ENCODE measurements around the gene PITX2. TPM values are rescaled to one million over a fixed set of nuclear protein-coding genes. Genes with fewer than 3 reads are reported as not detected.

Gene PITX2
- total RNA-seq, 1 donor from 2014 or later, result not detected

GRCh38 chr4:110666030-110666429, 43.2 kb upstream of the PITX2 start:
- H3K27me3 Mint-ChIP-seq (ENCODE audit: unreplicated experiment), result peaks cover 3% of the 10 kb centered on the region
- no peaks in the 10 kb centered on the region for H3K36me3 Mint-ChIP-seq (ENCODE audit: unreplicated experiment)
- H3K4me1 Mint-ChIP-seq (ENCODE audit: unreplicated experiment), result no peaks in the 10 kb centered on the region
- H3K27ac Mint-ChIP-seq (ENCODE audit: unreplicated experiment), result no peak overlapping the region
- no peak for TF ChIP-seq CTCF (IDR thresholded peaks at IDR 0.05)
- no peak overlapping the region for H3K4me3 Mint-ChIP-seq (ENCODE audit: unreplicated experiment)
- H3K9me3 Mint-ChIP-seq (ENCODE audit: unreplicated experiment), result no peaks in the 10 kb centered on the region
- no peak for DNase-seq (ENCODE audit: extremely low spot score, unreplicated experiment)

DNA sequence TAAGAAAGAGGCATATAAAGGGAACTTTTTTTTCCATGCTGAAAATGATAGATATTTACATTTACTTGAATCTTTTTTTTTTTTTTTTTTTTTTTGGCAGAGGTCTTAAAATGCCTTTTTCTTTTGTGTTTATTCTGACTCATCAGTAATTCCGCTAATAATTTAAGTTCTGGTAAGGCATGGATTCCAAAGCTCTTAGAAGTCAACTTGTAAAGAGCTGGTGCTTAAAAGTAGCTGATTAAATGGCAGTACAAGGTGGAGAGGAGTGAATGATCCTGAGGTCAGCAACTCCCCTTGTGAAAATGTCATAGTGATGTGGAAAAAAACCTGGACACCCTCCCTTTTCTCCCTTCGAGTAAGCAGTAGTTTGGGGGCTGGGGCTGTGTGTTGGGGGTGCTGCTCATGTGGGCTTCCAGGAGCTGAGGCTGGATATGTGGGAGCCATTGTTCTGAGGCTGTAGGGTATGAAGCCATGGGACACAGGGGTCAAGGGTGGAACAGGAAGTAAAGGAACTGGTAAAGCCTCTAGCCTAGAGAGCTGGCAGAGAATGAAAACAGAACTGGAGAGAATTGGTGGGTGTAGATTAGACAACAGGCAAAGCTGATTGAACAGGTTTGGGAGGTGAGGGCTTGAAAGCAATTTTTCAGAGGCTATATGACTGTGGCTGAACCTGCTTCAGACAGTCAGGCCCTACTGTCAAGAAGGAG, 41.0 kb upstream of the PITX2 start:
- Mint-ChIP-seq H3K4me3 (ENCODE audit: unreplicated experiment) (no peak overlapping the region), H3K9me3 (ENCODE audit: unreplicated experiment) (no peaks in the 10 kb centered on the region), H3K4me1 (ENCODE audit: unreplicated experiment) (no peaks in the 10 kb centered on the region), H3K27me3 (ENCODE audit: unreplicated experiment) (peaks cover 3% of the 10 kb centered on the region), H3K36me3 (ENCODE audit: unreplicated experiment) (no peaks in the 10 kb centered on the region), H3K27ac (ENCODE audit: unreplicated experiment) (no peak overlapping the region)
- no peak for DNase-seq (ENCODE audit: extremely low spot score, unreplicated experiment)
- TF ChIP-seq CTCF (IDR thresholded peaks at IDR 0.05), result no peak

DNA sequence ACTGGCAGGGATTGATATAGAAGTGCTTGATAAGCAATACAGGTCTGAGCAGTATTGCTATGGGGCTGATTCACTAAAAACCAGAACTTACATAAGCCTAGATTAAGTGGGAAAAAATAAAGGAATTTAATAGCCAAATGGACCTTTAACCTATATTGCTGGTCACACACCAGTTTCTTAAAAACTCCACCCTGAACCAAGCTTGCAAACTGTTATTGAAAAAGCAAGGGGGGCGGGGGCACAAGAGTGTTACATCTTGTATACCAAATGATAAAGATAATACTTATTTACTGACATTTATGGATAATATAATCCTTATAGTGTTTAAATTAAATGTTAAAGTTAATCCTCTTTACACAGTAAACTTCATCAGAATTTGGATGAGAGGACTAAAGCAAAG, 40.3 kb upstream of the PITX2 start:
- peaks cover 3% of the 10 kb centered on the region for H3K27me3 Mint-ChIP-seq (ENCODE audit: unreplicated experiment)
- H3K9me3 Mint-ChIP-seq (ENCODE audit: unreplicated experiment), result no peaks in the 10 kb centered on the region
- no peak for DNase-seq (ENCODE audit: extremely low spot score, unreplicated experiment)
- H3K36me3 Mint-ChIP-seq (ENCODE audit: unreplicated experiment), result no peaks in the 10 kb centered on the region
- no peak overlapping the region for H3K27ac Mint-ChIP-seq (ENCODE audit: unreplicated experiment)
- no peak overlapping the region for H3K4me3 Mint-ChIP-seq (ENCODE audit: unreplicated experiment)
- H3K4me1 Mint-ChIP-seq (ENCODE audit: unreplicated experiment), result no peaks in the 10 kb centered on the region
- TF ChIP-seq CTCF (IDR thresholded peaks at IDR 0.05), result no peak

DNA sequence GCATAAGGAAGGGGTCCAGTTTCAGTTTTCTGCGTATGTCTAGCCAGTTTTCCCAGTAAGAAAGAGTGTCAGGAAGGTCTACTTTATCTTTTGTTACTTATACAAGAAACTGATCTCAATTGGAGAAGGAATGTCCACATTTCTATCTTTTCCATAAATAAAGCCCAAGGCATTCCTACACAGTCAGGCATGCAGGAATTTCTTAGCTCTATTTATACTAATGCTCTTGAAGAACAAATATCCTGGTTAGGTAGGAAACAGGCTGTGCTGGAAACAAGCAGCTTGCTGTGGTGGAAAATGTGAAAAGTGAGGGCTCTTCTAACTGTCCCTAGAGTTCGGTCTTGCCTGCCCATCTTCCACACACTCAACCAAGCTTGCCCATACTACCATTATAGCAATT, 37.9 kb upstream of the PITX2 start:
- Mint-ChIP-seq H3K9me3 (ENCODE audit: unreplicated experiment) (no peaks in the 10 kb centered on the region), H3K27me3 (ENCODE audit: unreplicated experiment) (peaks cover 7% of the 10 kb centered on the region), H3K36me3 (ENCODE audit: unreplicated experiment) (no peaks in the 10 kb centered on the region), H3K27ac (ENCODE audit: unreplicated experiment) (no peak overlapping the region), H3K4me3 (ENCODE audit: unreplicated experiment) (no peak overlapping the region), H3K4me1 (ENCODE audit: unreplicated experiment) (no peaks in the 10 kb centered on the region)
- DNase-seq (ENCODE audit: extremely low spot score, unreplicated experiment), result no peak
- no peak for TF ChIP-seq CTCF (IDR thresholded peaks at IDR 0.05)

- H3K27me3 Mint-ChIP-seq (ENCODE audit: unreplicated experiment), result peaks cover 11% of the 10 kb centered on the region
- H3K36me3 Mint-ChIP-seq (ENCODE audit: unreplicated experiment), result no peaks in the 10 kb centered on the region
- TF ChIP-seq CTCF (IDR thresholded peaks at IDR 0.05), result no peak
- no peak for DNase-seq (ENCODE audit: extremely low spot score, unreplicated experiment)
- no peaks in the 10 kb centered on the region for H3K4me1 Mint-ChIP-seq (ENCODE audit: unreplicated experiment)
- H3K9me3 Mint-ChIP-seq (ENCODE audit: unreplicated experiment), result no peaks in the 10 kb centered on the region
- no peak overlapping the region for H3K4me3 Mint-ChIP-seq (ENCODE audit: unreplicated experiment)
- H3K27ac Mint-ChIP-seq (ENCODE audit: unreplicated experiment), result no peak overlapping the region
Measured at GRCh38 chr4:110654254-110654635, 31.4 kb upstream of the PITX2 start.

All from osteocyte (in vitro differentiated cells).